Activated T-cell treated with anti-CD3 and anti-CD28 coated beads, Interleukin-2, amount 50 U/mL, for 24 hours (primary cell): Measurements from ENCODE around the gene ASTN2.

Experiments used
- DNase-seq: peaks from one replicate; pipeline ENCODE4 v3.0.0-alpha.2; 2020
- H3K27ac Mint-ChIP-seq: 2 replicates; pipeline ENCODE4 v1.8.0; 2020; ENCODE audit warnings: mild to moderate bottlenecking, mixed read lengths
- H3K27me3 Mint-ChIP-seq: 2 replicates; pipeline ENCODE4 v1.8.0; 2020; ENCODE audit warnings: mixed read lengths
- H3K36me3 Mint-ChIP-seq: 2 replicates; pipeline ENCODE4 v1.8.0; 2020; ENCODE audit warnings: low read depth, mixed read lengths
- H3K4me1 Mint-ChIP-seq: 2 replicates; pipeline ENCODE4 v1.8.0; 2020; ENCODE audit warnings: low read depth, mixed read lengths
- H3K4me3 Mint-ChIP-seq: 2 replicates; pipeline ENCODE4 v1.8.0; 2020; ENCODE audit warnings: mild to moderate bottlenecking, moderate library complexity, mixed read lengths
- H3K9me3 Mint-ChIP-seq: 2 replicates; pipeline ENCODE4 v1.8.0; 2020; ENCODE audit warnings: mixed read lengths

Gene ASTN2

GRCh38 chr9:116796669-116797068 lies 618.2 kb downstream of the ASTN2 start:
- Mint-ChIP-seq H3K36me3 (no peaks in the 10 kb centered on the region), H3K4me1 (no peaks in the 10 kb centered on the region), H3K27ac (no peak overlapping the region), H3K4me3 (no peak overlapping the region), H3K27me3 (peaks cover 3% of the 10 kb centered on the region), H3K9me3 (no peaks in the 10 kb centered on the region)
- no peak for DNase-seq

- H3K36me3 Mint-ChIP-seq = no peaks in the 10 kb centered on the region
- no peak overlapping the region for H3K4me3 Mint-ChIP-seq
- no peaks in the 10 kb centered on the region for H3K9me3 Mint-ChIP-seq
- H3K27me3 Mint-ChIP-seq = peaks cover under 1% of the 10 kb centered on the region
- H3K4me1 Mint-ChIP-seq = no peaks in the 10 kb centered on the region
- no peak overlapping the region for H3K27ac Mint-ChIP-seq
- no peak for DNase-seq
These were observed 619.0 kb downstream of the ASTN2 start for GRCh38 chr9:116795821-116796220.

GRCh38 chr9:116792271-116792670 lies 622.6 kb downstream of the ASTN2 start:
- H3K4me1 Mint-ChIP-seq = no peaks in the 10 kb centered on the region
- no peak overlapping the region for H3K4me3 Mint-ChIP-seq
- no peaks in the 10 kb centered on the region for H3K9me3 Mint-ChIP-seq
- no peaks in the 10 kb centered on the region for H3K27me3 Mint-ChIP-seq
- no peaks in the 10 kb centered on the region for H3K36me3 Mint-ChIP-seq
- no peak overlapping the region for H3K27ac Mint-ChIP-seq
- DNase-seq = no peak

GRCh38 chr9:116791326-116791725 lies 623.5 kb downstream of the ASTN2 start:
- Mint-ChIP-seq H3K9me3 (no peaks in the 10 kb centered on the region), H3K36me3 (no peaks in the 10 kb centered on the region), H3K27me3 (no peaks in the 10 kb centered on the region), H3K4me1 (no peaks in the 10 kb centered on the region), H3K4me3 (no peak overlapping the region), H3K27ac (no peak overlapping the region)
- DNase-seq = no peak

GRCh38 chr9:116789081-116789480 lies 625.8 kb downstream of the ASTN2 start:
- DNase-seq = no peak
- Mint-ChIP-seq H3K27me3 (peaks cover 14% of the 10 kb centered on the region), H3K27ac (no peak overlapping the region), H3K36me3 (no peaks in the 10 kb centered on the region), H3K9me3 (no peaks in the 10 kb centered on the region), H3K4me1 (no peaks in the 10 kb centered on the region), H3K4me3 (no peak overlapping the region)

- H3K27me3 Mint-ChIP-seq = peaks cover 21% of the 10 kb centered on the region
- no peaks in the 10 kb centered on the region for H3K9me3 Mint-ChIP-seq
- no peak for DNase-seq
- no peak overlapping the region for H3K4me3 Mint-ChIP-seq
- H3K36me3 Mint-ChIP-seq = no peaks in the 10 kb centered on the region
- H3K4me1 Mint-ChIP-seq = no peaks in the 10 kb centered on the region
- H3K27ac Mint-ChIP-seq = no peak overlapping the region
These were observed 628.1 kb downstream of the ASTN2 start for GRCh38 chr9:116786737-116787136.

- Mint-ChIP-seq H3K4me1 (no peaks in the 10 kb centered on the region), H3K27ac (no peak overlapping the region), H3K9me3 (peaks cover 5% of the 10 kb centered on the region), H3K4me3 (no peak overlapping the region), H3K27me3 (peaks cover 7% of the 10 kb centered on the region), H3K36me3 (no peaks in the 10 kb centered on the region)
- DNase-seq = no peak
These were observed 637.7 kb downstream of the ASTN2 start for GRCh38 chr9:116777116-116777515.

GRCh38 chr9:116774421-116775180 lies 640.3 kb downstream of the ASTN2 start:
- no peak for DNase-seq
- H3K9me3 Mint-ChIP-seq = peaks cover 3% of the 10 kb centered on the region
- no peak overlapping the region for H3K4me3 Mint-ChIP-seq
- H3K27me3 Mint-ChIP-seq = peaks cover 7% of the 10 kb centered on the region
- H3K4me1 Mint-ChIP-seq = no peaks in the 10 kb centered on the region
- no peaks in the 10 kb centered on the region for H3K36me3 Mint-ChIP-seq
- H3K27ac Mint-ChIP-seq = no peak overlapping the region

GRCh38 chr9:116767219-116767618 lies 647.6 kb downstream of the ASTN2 start:
- H3K27me3 Mint-ChIP-seq = peaks cover 1% of the 10 kb centered on the region
- H3K9me3 Mint-ChIP-seq = no peaks in the 10 kb centered on the region
- H3K4me3 Mint-ChIP-seq = no peak overlapping the region
- H3K36me3 Mint-ChIP-seq = no peaks in the 10 kb centered on the region
- no peaks in the 10 kb centered on the region for H3K4me1 Mint-ChIP-seq
- H3K27ac Mint-ChIP-seq = no peak overlapping the region
- DNase-seq = no peak

- no peak overlapping the region for H3K27ac Mint-ChIP-seq
- H3K27me3 Mint-ChIP-seq = no peaks in the 10 kb centered on the region
- DNase-seq = no peak
- no peaks in the 10 kb centered on the region for H3K36me3 Mint-ChIP-seq
- no peak overlapping the region for H3K4me3 Mint-ChIP-seq
- no peaks in the 10 kb centered on the region for H3K4me1 Mint-ChIP-seq
- H3K9me3 Mint-ChIP-seq = no peaks in the 10 kb centered on the region
These were observed 649.8 kb downstream of the ASTN2 start for GRCh38 chr9:116765011-116765410.

- Mint-ChIP-seq H3K27me3 (no peaks in the 10 kb centered on the region), H3K36me3 (no peaks in the 10 kb centered on the region), H3K27ac (no peak overlapping the region), H3K4me1 (no peaks in the 10 kb centered on the region), H3K4me3 (no peak overlapping the region), H3K9me3 (no peaks in the 10 kb centered on the region)
- no peak for DNase-seq
These were observed 651.1 kb downstream of the ASTN2 start for GRCh38 chr9:116763770-116764169.

- no peaks in the 10 kb centered on the region for H3K36me3 Mint-ChIP-seq
- DNase-seq = no peak
- peaks cover 11% of the 10 kb centered on the region for H3K27me3 Mint-ChIP-seq
- no peak overlapping the region for H3K27ac Mint-ChIP-seq
- no peak overlapping the region for H3K4me3 Mint-ChIP-seq
- no peaks in the 10 kb centered on the region for H3K4me1 Mint-ChIP-seq
- peaks cover under 1% of the 10 kb centered on the region for H3K9me3 Mint-ChIP-seq
These were observed 654.2 kb downstream of the ASTN2 start for GRCh38 chr9:116760636-116761035.

- Mint-ChIP-seq H3K4me3 (no peak overlapping the region), H3K4me1 (no peaks in the 10 kb centered on the region), H3K27ac (no peak overlapping the region), H3K9me3 (peaks cover 2% of the 10 kb centered on the region), H3K36me3 (no peaks in the 10 kb centered on the region), H3K27me3 (peaks cover 13% of the 10 kb centered on the region)
- no peak for DNase-seq
These were observed 657.8 kb downstream of the ASTN2 start for GRCh38 chr9:116757030-116757429.

- Mint-ChIP-seq H3K27ac (no peak overlapping the region), H3K4me3 (no peak overlapping the region), H3K9me3 (peaks cover 2% of the 10 kb centered on the region), H3K27me3 (peaks cover 24% of the 10 kb centered on the region), H3K36me3 (no peaks in the 10 kb centered on the region), H3K4me1 (no peaks in the 10 kb centered on the region)
- DNase-seq = no peak
These were observed 661.5 kb downstream of the ASTN2 start for GRCh38 chr9:116753389-116753788.

GRCh38 chr9:116750510-116750909 lies 664.3 kb downstream of the ASTN2 start:
- H3K4me3 Mint-ChIP-seq = no peak overlapping the region
- H3K27me3 Mint-ChIP-seq = peaks cover 19% of the 10 kb centered on the region
- no peaks in the 10 kb centered on the region for H3K4me1 Mint-ChIP-seq
- DNase-seq = no peak
- peaks cover under 1% of the 10 kb centered on the region for H3K9me3 Mint-ChIP-seq
- no peak overlapping the region for H3K27ac Mint-ChIP-seq
- no peaks in the 10 kb centered on the region for H3K36me3 Mint-ChIP-seq

- Mint-ChIP-seq H3K36me3 (no peaks in the 10 kb centered on the region), H3K4me1 (no peaks in the 10 kb centered on the region), H3K4me3 (no peak overlapping the region), H3K27me3 (peaks cover 19% of the 10 kb centered on the region), H3K9me3 (no peaks in the 10 kb centered on the region), H3K27ac (no peak overlapping the region)
- DNase-seq = no peak
These were observed 665.1 kb downstream of the ASTN2 start for GRCh38 chr9:116749772-116750171.
